Naive thymus-derived CD4-positive, alpha-beta T cell (primary cell): ENCODE measurements around the gene CTNNA3. TPM values are rescaled to one million over a fixed set of nuclear protein-coding genes. Genes with fewer than 3 reads are reported as not detected.

Source experiments
- ATAC-seq: fragments of 150-1000 bp; cut with Tn5 transposase; 2 replicates; pipeline ENCODE4 v1.10.0; 2021; ENCODE audit warnings: mild to moderate bottlenecking, moderate library complexity
- CTCF ChIA-PET: fragments of 350-600 bp; sonication (Branson Sonifier 250); formaldehyde crosslinking; loops from one replicate; lab custom pipeline; 2021; ENCODE audit warnings: antibody characterized with exemption; lab: Charles Lee
- POLR2A ChIA-PET: fragments of 350-600 bp; sonication (Branson Sonifier 250); formaldehyde crosslinking; loops from one replicate; lab custom pipeline; 2021; ENCODE audit warnings: antibody characterized with exemption, inconsistent platforms; lab: Charles Lee
- DNase-seq, 9 donors: peaks; one replicate each; pipeline versions ENCODE4 v3.0.0 to v3.0.0-alpha.2; 2020 to 2022; ENCODE audit warnings: mixed read lengths in 1 of 9
- H3K27ac ChIP-seq: one replicate; pipeline ENCODE4 v1.7.0; 2013; ENCODE audit warnings: mild to moderate bottlenecking, low read depth, low read length, moderate library complexity
- H3K27me3 ChIP-seq, 2 donors: one replicate each; pipeline ENCODE4 v1.7.0; 2013; ENCODE audit warnings: low read length in 2 of 2, mild to moderate bottlenecking in 2 of 2, moderate library complexity in 2 of 2; ENCODE audit not compliant: control insufficient read depth in 2 of 2, insufficient read depth in 2 of 2
- H3K36me3 ChIP-seq, 3 experiments: 1 replicate in 2 of 3; 2 replicates in 1 of 3; pipeline ENCODE4 v1.7.0; 2013; ENCODE audit warnings: low read length in 3 of 3, mild to moderate bottlenecking in 3 of 3, moderate library complexity in 1 of 3; ENCODE audit not compliant: insufficient read depth in 3 of 3, control insufficient read depth in 2 of 3
- H3K4me1 ChIP-seq, 2 donors: one replicate each; pipeline ENCODE4 v1.7.0; 2013; ENCODE audit warnings: low read length in 2 of 2, mild to moderate bottlenecking in 2 of 2, moderate library complexity in 1 of 2; ENCODE audit not compliant: control insufficient read depth in 2 of 2, insufficient read depth in 2 of 2
- H3K4me3 ChIP-seq: 2 replicates; pipeline ENCODE4 v1.7.0; 2013; ENCODE audit warnings: mild to moderate bottlenecking, low read length
- H3K9me3 ChIP-seq, 3 experiments: 1 replicate in 2 of 3; 2 replicates in 1 of 3; pipeline ENCODE4 v1.7.0; 2013; ENCODE audit warnings: low read length in 3 of 3; ENCODE audit not compliant: control insufficient read depth in 2 of 3
- H3K27ac Mint-ChIP-seq, 9 donors: one replicate each; pipeline ENCODE4 v1.8.0; 2020 to 2022; ENCODE audit warnings: mixed read lengths in 9 of 9, mild to moderate bottlenecking in 8 of 9, moderate library complexity in 5 of 9, inconsistent platforms in 2 of 9
- H3K27me3 Mint-ChIP-seq, 5 donors: one replicate each; pipeline ENCODE4 v1.8.0; 2021 to 2022; ENCODE audit warnings: mixed read lengths in 5 of 5, mild to moderate bottlenecking in 1 of 5
- H3K36me3 Mint-ChIP-seq, 5 donors: one replicate each; pipeline ENCODE4 v1.8.0; 2020 to 2022; ENCODE audit warnings: mixed read lengths in 5 of 5, mild to moderate bottlenecking in 3 of 5, inconsistent platforms in 1 of 5
- H3K4me1 Mint-ChIP-seq, 7 donors: one replicate each; pipeline ENCODE4 v1.8.0; 2020 to 2022; ENCODE audit warnings: mixed read lengths in 7 of 7, mild to moderate bottlenecking in 3 of 7, inconsistent platforms in 1 of 7
- H3K4me3 Mint-ChIP-seq, 10 donors: one replicate each; pipeline ENCODE4 v1.8.0; 2020 to 2022; ENCODE audit warnings: mild to moderate bottlenecking in 10 of 10, mixed read lengths in 10 of 10, moderate library complexity in 6 of 10, inconsistent platforms in 2 of 10
- H3K9me3 Mint-ChIP-seq, 11 donors: one replicate each; pipeline ENCODE4 v1.8.0; 2020 to 2022; ENCODE audit warnings: mixed read lengths in 11 of 11, mild to moderate bottlenecking in 4 of 11, inconsistent platforms in 1 of 11, moderate library complexity in 1 of 11
- intact Hi-C, 2 donors: fragments of 100-400 bp; cut with micrococcal nuclease; formaldehyde crosslinking; loops; one replicate each; pipeline ENCODE4 v1.15.1; 2023
- polyA plus RNA-seq, 2 donors: library from polyadenylated mRNA; unstranded; fragments of 300-500 nt; fragmentation: Illumina TruSeq; gene quantifications; one replicate each; pipeline ENCODE4 v1.2.3, GENCODE V29; 2021
- total RNA-seq, 6 experiments: library from RNA in 5 of 6; stranded (reverse) in 5 of 6; gene quantifications; 1 replicate in 5 of 6; 2 replicates in 1 of 6; pipeline ENCODE4 v1.2.3 and lab custom pipeline; 2021 to 2026

CTNNA3 gene
- total and polyA plus RNA-seq, 7 experiments from 2014 or later = 0.43 to 0.84 (median 0.71) TPM; not detected in 2

DNA sequence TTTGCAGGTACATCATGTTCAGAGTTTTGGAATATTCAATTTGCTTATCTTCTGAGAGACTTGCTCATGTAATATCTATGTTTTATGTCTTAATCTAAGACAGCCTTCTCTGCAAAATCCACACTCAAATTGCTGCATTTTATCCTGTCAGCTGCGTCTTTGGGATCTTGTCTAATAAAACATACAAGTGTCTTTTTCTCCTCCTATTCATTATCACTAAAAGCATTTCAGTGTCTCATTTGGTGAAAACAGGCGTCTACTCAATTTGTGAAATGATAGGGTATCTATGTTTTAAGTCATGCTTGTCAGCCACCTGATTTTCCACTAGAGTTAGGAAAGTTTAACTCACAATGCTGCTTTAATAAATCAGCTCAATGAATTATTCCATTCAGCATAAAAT lies 882.9 kb downstream of the CTNNA3 start:
- DNase-seq (no peak), ATAC-seq (no peak)
- H3K36me3 Mint-ChIP-seq = no peaks in the 10 kb centered on the region
- H3K27ac Mint-ChIP-seq = no peak overlapping the region
- intact Hi-C loops = no loop called here
- Histone ChIP-seq H3K27me3 (no peaks in the 10 kb centered on the region), H3K36me3 (no peaks in the 10 kb centered on the region), H3K4me3 (no peak overlapping the region), H3K27ac (no peak overlapping the region), H3K9me3 (no peaks in the 10 kb centered on the region), H3K4me1 (no peaks in the 10 kb centered on the region)
- peaks cover 0 to 3% (median 0%) of the 10 kb centered on the region in 5 donors for H3K27me3 Mint-ChIP-seq
- no peak overlapping the region for H3K4me3 Mint-ChIP-seq
- ChIA-PET POLR2A (no interaction called here), CTCF (no interaction called here)
- peaks cover 0 to 12% (median 4%) of the 10 kb centered on the region in 11 donors for H3K9me3 Mint-ChIP-seq
- no peaks in the 10 kb centered on the region for H3K4me1 Mint-ChIP-seq

DNA sequence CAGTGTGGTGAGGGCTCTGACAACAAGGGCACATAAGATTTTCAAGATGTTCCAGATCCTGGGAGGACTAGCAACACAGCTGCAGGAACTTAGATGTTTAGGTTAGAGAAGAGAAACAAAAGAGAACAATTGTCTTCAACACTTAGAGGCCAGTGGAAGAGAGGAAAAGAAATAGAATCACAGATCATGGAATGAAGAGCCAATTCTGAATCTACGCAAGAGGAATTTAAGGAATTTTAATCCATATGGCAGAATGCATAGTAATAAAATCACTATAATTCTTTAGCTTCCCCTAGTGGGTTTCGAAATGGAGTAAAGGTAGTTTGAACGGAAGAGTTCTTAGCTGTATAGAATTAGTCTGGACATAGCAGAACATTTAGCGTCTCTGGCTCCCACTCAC lies 884.8 kb downstream of the CTNNA3 start:
- H3K27me3 ChIP-seq = no peaks in the 10 kb centered on the region
- Mint-ChIP-seq H3K27me3 (peaks cover 0 to 3% (median 0%) of the 10 kb centered on the region in 5 donors), H3K4me1 (no peaks in the 10 kb centered on the region), H3K36me3 (no peaks in the 10 kb centered on the region), H3K4me3 (no peak overlapping the region), H3K9me3 (peaks cover 0 to 11% (median 3%) of the 10 kb centered on the region in 11 donors), H3K27ac (no peak overlapping the region)
- intact Hi-C loops = no loop called here
- no peaks in the 10 kb centered on the region for H3K36me3 ChIP-seq
- H3K4me3 ChIP-seq = no peak overlapping the region
- no peaks in the 10 kb centered on the region for H3K9me3 ChIP-seq
- no peak overlapping the region for H3K27ac ChIP-seq
- no peak for DNase-seq
- ChIA-PET CTCF (no interaction called here), POLR2A (no interaction called here)
- no peak for ATAC-seq
- H3K4me1 ChIP-seq = no peaks in the 10 kb centered on the region

DNA sequence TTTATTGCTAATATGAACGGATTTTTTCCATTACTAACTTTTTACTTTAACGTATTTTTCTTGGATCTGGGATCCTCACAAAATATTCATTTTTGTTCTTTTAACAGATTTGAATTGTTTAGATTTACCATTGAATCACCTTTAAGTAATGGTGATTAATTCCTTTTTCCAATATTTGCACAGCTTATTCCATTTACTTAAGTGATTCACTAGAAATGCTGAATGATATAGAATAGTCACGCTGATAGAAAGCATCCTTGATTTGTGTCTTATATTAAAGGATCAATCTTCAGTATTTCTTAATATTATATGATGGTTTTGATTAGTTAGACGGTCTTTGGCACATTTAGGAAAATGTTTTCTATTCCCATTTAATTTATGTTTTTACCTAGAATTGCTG lies 886.6 kb downstream of the CTNNA3 start:
- no peaks in the 10 kb centered on the region for H3K4me1 Mint-ChIP-seq
- H3K4me3 Mint-ChIP-seq = no peak overlapping the region
- no peak overlapping the region for H3K27ac ChIP-seq
- peaks cover 0 to 11% (median 3%) of the 10 kb centered on the region in 11 donors for H3K9me3 Mint-ChIP-seq
- no peaks in the 10 kb centered on the region for H3K27me3 ChIP-seq
- H3K4me1 ChIP-seq = no peaks in the 10 kb centered on the region
- ATAC-seq = no peak
- no peak overlapping the region for H3K4me3 ChIP-seq
- H3K36me3 Mint-ChIP-seq = no peaks in the 10 kb centered on the region
- no peaks in the 10 kb centered on the region for H3K9me3 ChIP-seq
- CTCF ChIA-PET = no interaction called here
- H3K27ac Mint-ChIP-seq = no peak overlapping the region
- H3K27me3 Mint-ChIP-seq = peaks cover 0 to 3% (median 0%) of the 10 kb centered on the region in 5 donors
- intact Hi-C loops = no loop called here
- no peaks in the 10 kb centered on the region for H3K36me3 ChIP-seq
- no peak for DNase-seq
- POLR2A ChIA-PET = no interaction called here

DNA sequence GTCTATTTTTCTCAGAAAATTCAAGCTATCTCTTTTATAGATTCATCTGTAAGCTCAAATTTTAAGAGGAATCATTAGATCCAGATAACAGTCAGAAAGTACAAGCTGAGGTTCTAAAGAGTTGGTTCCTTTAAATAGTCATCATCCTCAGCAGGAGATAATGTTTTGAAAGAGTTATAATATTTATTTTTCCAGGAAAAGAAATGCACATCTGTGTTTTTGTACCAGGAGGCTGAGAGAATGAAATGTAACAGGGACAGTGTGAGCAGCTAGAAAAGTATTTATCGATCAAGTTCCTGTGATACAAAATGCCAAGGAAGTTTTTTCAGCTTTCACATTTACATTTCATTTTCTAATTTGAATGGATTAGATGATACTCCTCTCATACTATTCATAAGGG lies 890.4 kb downstream of the CTNNA3 start:
- Histone ChIP-seq H3K9me3 (no peaks in the 10 kb centered on the region), H3K4me1 (no peaks in the 10 kb centered on the region), H3K36me3 (no peaks in the 10 kb centered on the region), H3K27ac (no peak overlapping the region), H3K27me3 (no peaks in the 10 kb centered on the region), H3K4me3 (no peak overlapping the region)
- DNase-seq (no peak), ATAC-seq (no peak)
- intact Hi-C loops = no loop called here
- peaks cover 0 to 9% (median 2%) of the 10 kb centered on the region in 11 donors for H3K9me3 Mint-ChIP-seq
- H3K4me3 Mint-ChIP-seq = no peak overlapping the region
- peaks cover 0 to 3% (median 0%) of the 10 kb centered on the region in 5 donors for H3K27me3 Mint-ChIP-seq
- CTCF ChIA-PET = no interaction called here
- no peak overlapping the region for H3K27ac Mint-ChIP-seq
- POLR2A ChIA-PET = interaction anchor here (0.7 kb wide), 2 partner anchors 14 to 634 kb away, joined by 3 read pairs; no protein-coding TSS in a partner anchor
- H3K4me1 Mint-ChIP-seq = no peaks in the 10 kb centered on the region
- no peaks in the 10 kb centered on the region for H3K36me3 Mint-ChIP-seq

DNA sequence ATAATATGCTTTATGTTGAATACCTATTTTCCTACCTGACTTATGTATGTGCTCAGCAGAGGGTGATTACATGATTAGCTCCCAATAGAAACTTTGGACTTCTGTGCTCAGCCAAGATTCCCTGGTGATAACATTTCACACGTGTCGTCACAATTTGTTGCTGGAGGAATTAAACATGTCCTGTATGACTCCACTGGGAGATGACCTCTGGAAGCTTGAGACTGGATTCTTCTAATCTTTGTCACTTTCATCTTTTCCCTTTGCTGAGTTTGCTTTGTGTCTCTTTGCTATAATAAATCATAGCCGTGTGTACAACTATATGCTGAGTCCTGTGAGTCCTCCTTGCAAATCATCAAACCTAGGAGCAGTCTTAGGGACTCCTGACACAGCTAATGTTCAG lies 891.0 kb downstream of the CTNNA3 start:
- no peak overlapping the region for H3K4me3 ChIP-seq
- no peaks in the 10 kb centered on the region for H3K27me3 ChIP-seq
- ATAC-seq = no peak
- peaks cover 0 to 6% (median 0%) of the 10 kb centered on the region in 11 donors for H3K9me3 Mint-ChIP-seq
- no peaks in the 10 kb centered on the region for H3K4me1 ChIP-seq
- H3K27ac Mint-ChIP-seq = no peak overlapping the region
- no peak overlapping the region for H3K4me3 Mint-ChIP-seq
- no peak for DNase-seq
- H3K4me1 Mint-ChIP-seq = no peaks in the 10 kb centered on the region
- H3K27ac ChIP-seq = no peak overlapping the region
- ChIA-PET POLR2A (no interaction called here), CTCF (no interaction called here)
- H3K9me3 ChIP-seq = no peaks in the 10 kb centered on the region
- intact Hi-C loops = no loop called here
- H3K36me3 ChIP-seq = no peaks in the 10 kb centered on the region
- no peaks in the 10 kb centered on the region for H3K36me3 Mint-ChIP-seq
- no peaks in the 10 kb centered on the region for H3K27me3 Mint-ChIP-seq

DNA sequence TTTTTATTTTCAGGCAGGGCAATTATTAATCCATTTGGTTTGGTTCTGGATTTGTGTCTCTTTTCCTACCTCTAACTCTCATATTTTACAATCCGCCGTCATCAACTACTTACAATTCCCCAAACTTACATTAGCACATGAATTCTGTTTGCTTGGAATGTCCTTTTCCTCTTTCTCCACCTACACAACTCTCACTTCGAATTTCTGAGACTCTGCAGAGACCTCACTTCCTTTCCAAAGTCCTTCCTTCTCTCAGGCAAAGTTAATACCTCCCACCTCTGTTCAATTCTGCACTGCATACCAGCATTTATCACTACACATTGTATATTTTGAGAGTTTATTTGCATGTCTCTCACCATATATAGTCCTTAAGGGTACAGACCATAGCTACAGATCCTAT lies 892.8 kb downstream of the CTNNA3 start:
- Mint-ChIP-seq H3K36me3 (no peaks in the 10 kb centered on the region), H3K27me3 (no peaks in the 10 kb centered on the region), H3K4me3 (no peak overlapping the region), H3K27ac (no peak overlapping the region), H3K9me3 (peaks cover 0 to 11% (median 0%) of the 10 kb centered on the region in 11 donors), H3K4me1 (peaks cover 0 to 4% (median 0%) of the 10 kb centered on the region in 7 donors)
- no peaks in the 10 kb centered on the region for H3K27me3 ChIP-seq
- no peaks in the 10 kb centered on the region for H3K4me1 ChIP-seq
- intact Hi-C loops = no loop called here
- DNase-seq (no peak), ATAC-seq (no peak)
- ChIA-PET CTCF (no interaction called here), POLR2A (no interaction called here)
- H3K27ac ChIP-seq = no peak overlapping the region
- no peaks in the 10 kb centered on the region for H3K9me3 ChIP-seq
- no peaks in the 10 kb centered on the region for H3K36me3 ChIP-seq
- H3K4me3 ChIP-seq = no peak overlapping the region

DNA sequence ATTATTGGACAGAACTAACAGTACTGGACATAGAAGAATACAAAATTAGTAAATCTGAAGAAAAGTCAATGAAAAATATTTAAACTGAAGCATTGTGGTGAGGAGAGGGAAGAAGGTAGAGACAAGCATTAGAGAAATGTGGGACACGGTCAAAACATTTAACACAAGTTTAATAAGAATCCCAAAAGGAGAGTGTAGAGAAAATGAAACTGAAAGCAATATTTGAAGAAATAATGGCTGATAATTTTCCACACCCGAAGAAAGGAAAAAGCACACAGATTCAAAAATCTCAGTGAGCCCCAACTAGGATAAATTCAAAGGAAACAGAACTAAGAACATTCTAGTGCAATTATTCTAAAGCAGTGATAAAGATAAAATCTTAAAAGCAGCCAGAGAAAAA lies 896.5 kb downstream of the CTNNA3 start:
- Histone ChIP-seq H3K4me3 (no peak overlapping the region), H3K27me3 (no peaks in the 10 kb centered on the region), H3K36me3 (no peaks in the 10 kb centered on the region), H3K27ac (no peak overlapping the region), H3K4me1 (no peaks in the 10 kb centered on the region), H3K9me3 (no peaks in the 10 kb centered on the region)
- H3K9me3 Mint-ChIP-seq = peaks cover 0 to 11% (median 0%) of the 10 kb centered on the region in 11 donors
- ATAC-seq (no peak), DNase-seq (no peak)
- POLR2A ChIA-PET = no interaction called here
- H3K4me1 Mint-ChIP-seq = peaks cover 0 to 4% (median 0%) of the 10 kb centered on the region in 7 donors
- no peak overlapping the region for H3K27ac Mint-ChIP-seq
- H3K36me3 Mint-ChIP-seq = no peaks in the 10 kb centered on the region
- H3K4me3 Mint-ChIP-seq = no peak overlapping the region
- CTCF ChIA-PET = no interaction called here
- intact Hi-C loops = no loop called here
- H3K27me3 Mint-ChIP-seq = no peaks in the 10 kb centered on the region
